Suprapubic skin (tissue), 4 donors: ENCODE data around the gene PKP3.

ENCODE experiments used
- POLR2A ChIP-seq, 2 donors: fragments of 450-650 bp; IDR thresholded peaks; one replicate each; pipeline ENCODE4 v1.6.1; 2017; ENCODE audit warnings: antibody characterized with exemption in 2 of 2, mild to moderate bottlenecking in 2 of 2, moderate library complexity in 2 of 2
- POLR2AphosphoS5 ChIP-seq, 3 donors: sonication (generic); formaldehyde crosslinking; IDR thresholded peaks; one replicate each; pipeline ENCODE4 v1.6.1; 2017; ENCODE audit warnings: antibody characterized with exemption in 3 of 3
- TF ChIP-seq, protein P1 (sequence below), 2 donors: fragments of 200-600 bp in 1 of 2; fragments of 450-650 bp in 1 of 2; sonication (generic) in 1 of 2; IDR thresholded peaks; one replicate each; pipeline ENCODE4 v1.5.1; 2016 to 2019; ENCODE audit warnings: antibody characterized with exemption in 2 of 2, mild to moderate bottlenecking in 1 of 2, moderate library complexity in 1 of 2

DNA sequence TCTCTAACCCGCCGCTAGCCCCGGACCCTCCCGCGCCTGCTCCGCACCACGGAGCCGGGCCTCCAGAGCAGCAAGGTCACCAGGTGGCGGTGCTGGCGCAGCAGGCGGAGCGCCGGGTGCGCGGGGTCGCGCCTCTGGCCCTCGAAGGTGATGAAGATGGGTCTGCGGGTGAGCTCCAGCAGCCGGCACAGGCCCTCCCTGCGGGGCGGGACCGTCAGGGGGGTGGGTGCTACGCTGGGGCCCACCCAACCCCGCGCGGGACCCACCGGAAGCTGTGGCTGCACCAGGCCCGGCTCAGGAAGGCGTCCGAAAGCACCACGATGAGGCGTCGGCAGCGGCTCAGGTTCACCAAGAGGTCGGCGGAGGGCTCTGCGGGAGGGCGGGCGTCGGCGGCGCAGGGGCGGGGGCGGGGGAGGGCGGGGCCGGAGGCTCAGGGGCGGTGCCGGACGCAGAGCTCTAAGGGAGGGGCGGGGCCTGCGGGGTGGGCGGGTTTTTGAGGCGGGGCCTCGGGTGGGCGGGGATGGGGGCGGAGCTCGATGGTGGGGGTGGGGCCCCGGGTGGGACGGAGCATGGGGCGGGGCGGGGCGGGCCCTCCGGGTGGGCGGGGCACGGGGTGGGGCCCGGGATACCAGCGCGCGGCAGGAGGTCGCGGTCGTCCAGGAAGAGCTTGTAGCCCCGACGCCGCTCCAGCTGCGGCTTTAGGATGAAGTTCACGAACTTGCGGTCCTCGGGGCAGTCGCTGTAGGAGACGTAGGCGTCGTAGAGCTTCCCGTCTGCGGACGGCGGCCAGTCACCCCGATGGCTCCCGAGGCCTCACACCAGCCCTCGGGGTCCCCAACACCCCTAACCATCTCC, 13.0 kb downstream of the PKP3 start:
- TF ChIP-seq, protein P1, sequence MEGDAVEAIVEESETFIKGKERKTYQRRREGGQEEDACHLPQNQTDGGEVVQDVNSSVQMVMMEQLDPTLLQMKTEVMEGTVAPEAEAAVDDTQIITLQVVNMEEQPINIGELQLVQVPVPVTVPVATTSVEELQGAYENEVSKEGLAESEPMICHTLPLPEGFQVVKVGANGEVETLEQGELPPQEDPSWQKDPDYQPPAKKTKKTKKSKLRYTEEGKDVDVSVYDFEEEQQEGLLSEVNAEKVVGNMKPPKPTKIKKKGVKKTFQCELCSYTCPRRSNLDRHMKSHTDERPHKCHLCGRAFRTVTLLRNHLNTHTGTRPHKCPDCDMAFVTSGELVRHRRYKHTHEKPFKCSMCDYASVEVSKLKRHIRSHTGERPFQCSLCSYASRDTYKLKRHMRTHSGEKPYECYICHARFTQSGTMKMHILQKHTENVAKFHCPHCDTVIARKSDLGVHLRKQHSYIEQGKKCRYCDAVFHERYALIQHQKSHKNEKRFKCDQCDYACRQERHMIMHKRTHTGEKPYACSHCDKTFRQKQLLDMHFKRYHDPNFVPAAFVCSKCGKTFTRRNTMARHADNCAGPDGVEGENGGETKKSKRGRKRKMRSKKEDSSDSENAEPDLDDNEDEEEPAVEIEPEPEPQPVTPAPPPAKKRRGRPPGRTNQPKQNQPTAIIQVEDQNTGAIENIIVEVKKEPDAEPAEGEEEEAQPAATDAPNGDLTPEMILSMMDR (IDR thresholded peaks at IDR 0.05), result no peak
- peak in 1 of 3 donors; percentile 26 for TF ChIP-seq POLR2AphosphoS5 (IDR thresholded peaks at IDR 0.05)
- no peak for TF ChIP-seq POLR2A (IDR thresholded peaks at IDR 0.05)
